ELR (cell line): Measurements from ENCODE around the gene SENP1.
A peak's percentile ranks its signal among the peaks of the same experiment; 100 is the strongest.

Source experiments
- DNase-seq: peaks from one replicate; pipeline ENCODE4 v3.0.0-alpha.2; 2015; ENCODE audit warnings: low read depth

SENP1 gene

GRCh38 chr12:48036818-48037217 is 69.1 kb downstream of the SENP1 start:
- no peak for DNase-seq

GRCh38 chr12:48034835-48035805 is 70.8 kb downstream of the SENP1 start:
- DNase-seq: no peak

- DNase-seq: no peak
Measured at GRCh38 chr12:48033451-48033850, 72.4 kb downstream of the SENP1 start.

GRCh38 chr12:48032597-48032996 is 73.3 kb downstream of the SENP1 start:
- no peak for DNase-seq

- DNase-seq: no peak
Measured at GRCh38 chr12:48031135-48031960, 74.5 kb downstream of the SENP1 start.

- no peak for DNase-seq
Measured at GRCh38 chr12:48030173-48030650, 75.7 kb downstream of the SENP1 start.

- DNase-seq: no peak
Measured at GRCh38 chr12:48029491-48030172, 76.2 kb downstream of the SENP1 start.

GRCh38 chr12:48028541-48029431 is 77.1 kb downstream of the SENP1 start:
- DNase-seq: no peak

- DNase-seq: no peak
Measured at GRCh38 chr12:48027183-48028002, 78.5 kb downstream of the SENP1 start.

GRCh38 chr12:48026060-48026827 is 79.6 kb downstream of the SENP1 start:
- DNase-seq: no peak

GRCh38 chr12:48025281-48025680 is 80.6 kb downstream of the SENP1 start:
- no peak for DNase-seq

- no peak for DNase-seq
Measured at GRCh38 chr12:48024735-48025134, 81.1 kb downstream of the SENP1 start.

GRCh38 chr12:48023386-48023785 is 82.5 kb downstream of the SENP1 start:
- no peak for DNase-seq

- DNase-seq: no peak
Measured at GRCh38 chr12:48022676-48023385, 83.0 kb downstream of the SENP1 start.

- DNase-seq: no peak
Measured at GRCh38 chr12:48022180-48022521, 83.7 kb downstream of the SENP1 start.

GRCh38 chr12:48021485-48022179 is 84.2 kb downstream of the SENP1 start:
- peak; percentile 62 for DNase-seq

- no peak for DNase-seq
Measured at GRCh38 chr12:48019639-48020265, 86.1 kb downstream of the SENP1 start.

GRCh38 chr12:48018618-48018995 is 87.3 kb downstream of the SENP1 start:
- no peak for DNase-seq
